Measurements from ENCODE around the gene OR6J1.
"Not testable (repeated sequence)": the region's sequence is repeated elsewhere in the genome, so short reads cannot be mapped to it uniquely, and the experiment has no call there.

OR6J1 gene

GRCh38 chr14:22650046-22650739, 6.0 kb upstream of the OR6J1 start:
- no peak for DNase-seq

GRCh38 chr14:22648506-22648905, 4.4 kb upstream of the OR6J1 start:
- DNase-seq, result no peak

- no peak for DNase-seq
These were observed 2.6 kb upstream of the OR6J1 start for GRCh38 chr14:22646570-22647254.

- DNase-seq, result no peak
These were observed 2.3 kb downstream of the OR6J1 start for GRCh38 chr14:22641846-22642245.

GRCh38 chr14:22640192-22640591, 4.0 kb downstream of the OR6J1 start:
- no peak for DNase-seq

- DNase-seq, result not testable (repeated sequence)
These were observed 8.2 kb downstream of the OR6J1 start for GRCh38 chr14:22635980-22636379.

GRCh38 chr14:22634233-22634900, 9.8 kb downstream of the OR6J1 start:
- no peak for DNase-seq

GRCh38 chr14:22630486-22630885, 13.7 kb downstream of the OR6J1 start:
- no peak for DNase-seq

- no peak for DNase-seq
These were observed 14.1 kb downstream of the OR6J1 start for GRCh38 chr14:22630066-22630465.

GRCh38 chr14:22629361-22629760, 14.8 kb downstream of the OR6J1 start:
- DNase-seq, result no peak

- no peak for DNase-seq
These were observed 16.5 kb downstream of the OR6J1 start for GRCh38 chr14:22627506-22628263.

- DNase-seq, result no peak
These were observed 17.6 kb downstream of the OR6J1 start for GRCh38 chr14:22626590-22626989.

GRCh38 chr14:22623047-22623446, 21.1 kb downstream of the OR6J1 start:
- DNase-seq, result no peak

- DNase-seq, result no peak
These were observed 21.9 kb downstream of the OR6J1 start for GRCh38 chr14:22622255-22622654.

- not testable (repeated sequence) for DNase-seq
These were observed 28.4 kb downstream of the OR6J1 start for GRCh38 chr14:22615765-22616164.

- DNase-seq, result no peak
These were observed 29.8 kb downstream of the OR6J1 start for GRCh38 chr14:22614240-22614799.

GRCh38 chr14:22613736-22614239, 30.4 kb downstream of the OR6J1 start:
- DNase-seq, result no peak

GRCh38 chr14:22613106-22613695, 31.0 kb downstream of the OR6J1 start:
- DNase-seq, result no peak

- DNase-seq, result no peak
These were observed 33.2 kb downstream of the OR6J1 start for GRCh38 chr14:22610931-22611330.

GRCh38 chr14:22607291-22607690, 36.9 kb downstream of the OR6J1 start:
- DNase-seq, result no peak

GRCh38 chr14:22606380-22606779, 37.8 kb downstream of the OR6J1 start:
- DNase-seq, result no peak

- DNase-seq, result no peak
These were observed 41.3 kb downstream of the OR6J1 start for GRCh38 chr14:22602862-22603261.

All from CD4-positive, alpha-beta T cell treated with Interleukin-4 for 4 hours (primary cell).